Stimulated activated naive B cell treated with anti-CD40 and anti-IgM and Interleukin-4, amounts not matched to agents 10 μg/mL and 1 μg/mL and 100 μg/mL, for 72 hours (primary cell): ENCODE measurements around the gene RFFL.
"Not testable (repeated sequence)": the region's sequence is repeated elsewhere in the genome, so short reads cannot be mapped to it uniquely, and the experiment has no call there.

ENCODE experiments used
- ATAC-seq, 2 donors: fragments of 150-1000 bp; cut with Tn5 transposase; replicated peaks; 2 replicates each; pipeline ENCODE4 v1.10.0; 2021; ENCODE audit warnings: moderate library complexity in 1 of 2
- DNase-seq: peaks from one replicate; pipeline ENCODE4 v3.0.0; 2021
- H3K27ac Mint-ChIP-seq: one replicate; pipeline ENCODE4 v1.8.0; 2022; ENCODE audit warnings: mild to moderate bottlenecking, mixed read lengths
- H3K27me3 Mint-ChIP-seq, 2 donors: one replicate each; pipeline ENCODE4 v1.8.0; 2022; ENCODE audit warnings: mixed read lengths in 2 of 2
- H3K36me3 Mint-ChIP-seq, 2 donors: one replicate each; pipeline ENCODE4 v1.8.0; 2022; ENCODE audit warnings: mixed read lengths in 2 of 2, mild to moderate bottlenecking in 1 of 2
- H3K4me1 Mint-ChIP-seq, 2 donors: one replicate each; pipeline ENCODE4 v1.8.0; 2022; ENCODE audit warnings: mixed read lengths in 2 of 2, mild to moderate bottlenecking in 1 of 2
- H3K4me3 Mint-ChIP-seq, 2 donors: one replicate each; pipeline ENCODE4 v1.8.0; 2022; ENCODE audit warnings: mild to moderate bottlenecking in 2 of 2, mixed read lengths in 2 of 2, moderate library complexity in 1 of 2
- H3K9me3 Mint-ChIP-seq, 2 donors: one replicate each; pipeline ENCODE4 v1.8.0; 2022; ENCODE audit warnings: mixed read lengths in 2 of 2, mild to moderate bottlenecking in 1 of 2

The RFFL gene, protein sequence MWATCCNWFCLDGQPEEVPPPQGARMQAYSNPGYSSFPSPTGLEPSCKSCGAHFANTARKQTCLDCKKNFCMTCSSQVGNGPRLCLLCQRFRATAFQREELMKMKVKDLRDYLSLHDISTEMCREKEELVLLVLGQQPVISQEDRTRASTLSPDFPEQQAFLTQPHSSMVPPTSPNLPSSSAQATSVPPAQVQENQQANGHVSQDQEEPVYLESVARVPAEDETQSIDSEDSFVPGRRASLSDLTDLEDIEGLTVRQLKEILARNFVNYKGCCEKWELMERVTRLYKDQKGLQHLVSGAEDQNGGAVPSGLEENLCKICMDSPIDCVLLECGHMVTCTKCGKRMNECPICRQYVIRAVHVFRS

DNA sequence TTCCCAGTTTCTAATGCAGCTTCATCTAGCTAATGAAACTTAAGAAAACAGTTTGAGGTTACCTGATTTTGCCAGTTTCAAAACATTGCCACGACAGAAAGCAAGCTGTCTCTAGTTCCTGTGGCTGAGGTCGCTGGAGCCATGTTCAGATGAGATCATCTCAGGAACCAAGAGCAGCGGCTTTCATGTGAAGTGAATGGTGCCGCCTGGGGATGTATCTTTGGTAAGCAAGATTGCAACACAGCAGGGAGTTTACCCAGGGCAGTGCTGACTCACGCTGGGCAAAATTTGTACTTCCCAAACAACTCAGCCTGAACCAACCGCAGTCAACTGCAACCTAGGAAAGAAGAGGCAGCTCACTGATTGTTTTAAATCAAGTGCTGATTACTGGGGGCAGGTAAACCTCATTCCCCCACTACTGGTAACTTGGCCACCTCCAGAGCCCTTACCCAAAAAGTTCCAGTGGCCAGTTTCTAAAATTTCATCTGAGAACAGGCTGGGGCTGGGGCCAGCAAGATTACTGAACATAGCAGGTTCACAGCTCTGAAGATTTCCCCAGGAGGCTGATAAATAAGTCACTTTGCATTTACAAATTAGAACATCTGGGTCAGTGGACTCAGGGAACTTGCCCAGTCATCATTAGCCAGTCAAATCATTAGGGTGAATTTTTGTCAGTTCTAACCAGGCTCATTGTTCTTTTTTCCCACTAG lies at the start of gene RFFL:
Gene RFFL, minus strand, starts transcription at position 194 of the 710 bp plus-strand sequence. CDS start 37,154 bp downstream, outside the sequence.
- DNase-seq, result peak; percentile 86
- peaks cover 27 to 53% of the 10 kb centered on the region in 2 donors for H3K4me1 Mint-ChIP-seq
- peak; percentile 98 to 99 for ATAC-seq
- peak within 1 kb of the TSS; percentile 61 to 64 for H3K4me3 Mint-ChIP-seq
- H3K27me3 Mint-ChIP-seq, result no peaks in the 10 kb centered on the region
- H3K36me3 Mint-ChIP-seq, result peaks cover 6 to 13% of the 10 kb centered on the region in 2 donors
- H3K9me3 Mint-ChIP-seq, result no peaks in the 10 kb centered on the region
- peak within 1 kb of the TSS; percentile 89 for H3K27ac Mint-ChIP-seq

DNA sequence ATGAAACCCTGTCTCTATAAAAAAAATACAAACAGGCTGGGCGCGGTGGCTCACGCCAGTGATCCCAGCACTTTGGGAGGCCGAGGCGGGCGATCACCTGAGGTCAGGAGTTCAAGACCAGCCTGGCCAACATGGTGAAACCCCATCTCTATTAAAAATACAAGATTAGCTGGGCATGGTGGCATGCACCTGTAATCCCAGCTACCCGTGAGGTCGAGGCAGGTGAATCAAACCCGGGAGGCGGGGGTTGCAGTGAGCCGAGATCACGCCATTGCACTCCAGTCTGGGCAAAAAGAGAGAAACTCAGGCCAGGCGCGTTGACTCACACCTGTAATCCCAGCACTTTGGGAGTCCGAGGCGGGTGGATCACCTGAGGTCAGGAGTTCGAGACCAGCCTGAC lies 47.3 kb upstream of the RFFL start:
- H3K27me3 Mint-ChIP-seq, ATAC-seq, H3K27ac Mint-ChIP-seq, H3K9me3 Mint-ChIP-seq, H3K4me3 Mint-ChIP-seq, DNase-seq: not testable (repeated sequence)
- H3K4me1 Mint-ChIP-seq, result peaks cover 2 to 10% of the 10 kb centered on the region in 2 donors
- peaks cover 25 to 29% of the 10 kb centered on the region in 2 donors for H3K36me3 Mint-ChIP-seq

DNA sequence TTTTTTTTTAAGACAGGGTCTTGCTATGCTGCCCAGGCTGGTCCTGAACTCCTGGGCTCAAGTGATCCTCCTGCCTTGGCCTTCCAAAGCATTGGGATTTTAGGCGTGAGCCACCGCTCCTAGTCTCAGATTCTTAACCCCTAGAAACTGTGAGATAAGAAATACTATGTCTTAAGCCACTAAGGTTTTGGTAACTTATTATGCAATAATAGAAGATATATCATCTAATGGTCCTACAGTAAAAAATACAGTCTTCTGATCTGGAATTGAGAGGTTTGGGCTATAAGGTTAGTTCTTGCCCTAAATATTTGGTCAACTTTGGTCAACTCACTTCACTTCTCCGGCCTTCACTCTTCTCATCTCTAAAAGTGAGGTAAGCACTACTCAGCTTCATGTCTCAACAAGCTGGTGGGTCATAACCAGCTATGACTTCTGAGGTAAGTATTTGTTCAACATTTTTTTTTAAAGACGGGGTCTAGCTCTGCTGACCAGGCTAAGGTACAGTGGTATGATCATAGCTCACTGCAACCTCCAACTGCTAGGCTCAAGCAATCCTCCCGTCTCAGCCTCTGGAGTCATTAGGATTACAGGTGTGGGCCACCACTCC lies 41.4 kb upstream of the RFFL start:
- H3K27ac Mint-ChIP-seq, result peak overlapping the region; percentile 73
- no peak for ATAC-seq
- peaks cover 0 to 5% of the 10 kb centered on the region in 2 donors for H3K9me3 Mint-ChIP-seq
- no peak overlapping the region for H3K4me3 Mint-ChIP-seq
- H3K27me3 Mint-ChIP-seq, result no peaks in the 10 kb centered on the region
- H3K36me3 Mint-ChIP-seq, result peaks cover 33 to 52% of the 10 kb centered on the region in 2 donors
- no peak for DNase-seq
- no peaks in the 10 kb centered on the region for H3K4me1 Mint-ChIP-seq

DNA sequence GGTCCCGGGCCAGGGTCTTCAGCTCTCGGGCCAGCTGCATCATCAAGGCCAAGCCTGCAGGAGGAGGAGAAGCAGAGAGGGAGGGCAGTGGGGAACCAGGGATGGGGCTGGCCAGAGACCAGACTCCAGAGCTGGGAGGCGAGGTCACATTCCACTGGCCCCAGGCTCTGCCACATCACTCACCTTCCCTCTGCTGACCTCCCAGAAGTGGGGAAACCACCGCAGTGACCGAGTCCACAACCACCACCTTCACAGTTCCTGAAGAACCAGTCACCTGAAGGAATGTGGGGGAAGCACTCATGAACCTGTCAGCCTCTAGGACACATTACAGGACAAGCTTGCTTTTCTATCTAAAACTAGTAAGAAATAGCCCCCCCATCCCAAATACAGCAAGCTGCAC lies 39.8 kb upstream of the RFFL start:
- Mint-ChIP-seq H3K27me3 (no peaks in the 10 kb centered on the region), H3K4me3 (no peak overlapping the region), H3K36me3 (peaks cover 39 to 62% of the 10 kb centered on the region in 2 donors), H3K27ac (no peak overlapping the region), H3K9me3 (peaks cover 0 to 5% of the 10 kb centered on the region in 2 donors), H3K4me1 (no peaks in the 10 kb centered on the region)
- DNase-seq, result no peak
- ATAC-seq, result no peak

DNA sequence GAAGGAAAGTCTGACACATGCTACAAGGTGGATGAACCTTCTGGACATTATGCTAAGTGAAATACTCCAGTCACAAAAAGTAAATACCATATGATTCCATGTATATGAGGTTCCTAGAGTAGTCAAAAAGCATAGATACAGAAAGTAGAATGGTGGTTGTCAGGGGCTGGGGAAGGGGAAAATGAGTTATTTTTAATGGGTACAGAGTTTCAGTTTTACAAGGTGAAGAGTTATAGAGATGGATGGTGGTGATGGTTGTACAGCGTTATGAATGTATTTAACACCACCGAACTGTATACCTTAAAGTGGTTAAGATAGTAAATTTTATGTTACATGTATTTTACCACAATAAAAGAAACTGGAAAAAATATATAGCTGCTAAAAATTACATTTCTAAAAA lies 38.2 kb upstream of the RFFL start:
- no peak for ATAC-seq
- Mint-ChIP-seq H3K4me3 (no peak overlapping the region), H3K9me3 (peaks cover 0 to 5% of the 10 kb centered on the region in 2 donors), H3K27ac (no peak overlapping the region), H3K27me3 (no peaks in the 10 kb centered on the region), H3K4me1 (peaks cover 0 to 3% of the 10 kb centered on the region in 2 donors), H3K36me3 (peaks cover 37 to 61% of the 10 kb centered on the region in 2 donors)
- DNase-seq, result no peak

DNA sequence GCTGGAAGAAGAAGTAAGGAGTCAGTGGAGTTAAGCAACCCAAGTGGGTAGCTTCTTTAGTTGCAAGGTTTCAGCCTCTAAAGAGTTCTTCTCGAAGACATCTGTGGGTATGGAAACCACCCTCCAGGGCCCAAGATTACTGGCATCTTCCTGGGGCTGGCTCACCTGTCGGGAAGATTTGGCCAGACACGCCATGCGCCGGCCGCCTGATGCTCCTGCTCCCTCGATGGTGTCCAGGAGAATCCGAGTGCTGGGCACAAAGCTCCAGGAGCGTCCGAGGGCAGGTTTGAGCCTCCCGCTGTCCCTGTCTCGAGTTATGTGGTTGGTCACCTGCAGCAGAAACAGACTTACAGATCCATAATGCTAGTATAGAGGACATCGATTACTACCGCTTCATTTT lies 37.5 kb upstream of the RFFL start:
- no peaks in the 10 kb centered on the region for H3K9me3 Mint-ChIP-seq
- no peaks in the 10 kb centered on the region for H3K27me3 Mint-ChIP-seq
- DNase-seq (no peak), ATAC-seq (no peak)
- peaks cover 31 to 60% of the 10 kb centered on the region in 2 donors for H3K36me3 Mint-ChIP-seq
- no peak overlapping the region for H3K27ac Mint-ChIP-seq
- no peak overlapping the region for H3K4me3 Mint-ChIP-seq
- H3K4me1 Mint-ChIP-seq, result peaks cover 0 to 3% of the 10 kb centered on the region in 2 donors

DNA sequence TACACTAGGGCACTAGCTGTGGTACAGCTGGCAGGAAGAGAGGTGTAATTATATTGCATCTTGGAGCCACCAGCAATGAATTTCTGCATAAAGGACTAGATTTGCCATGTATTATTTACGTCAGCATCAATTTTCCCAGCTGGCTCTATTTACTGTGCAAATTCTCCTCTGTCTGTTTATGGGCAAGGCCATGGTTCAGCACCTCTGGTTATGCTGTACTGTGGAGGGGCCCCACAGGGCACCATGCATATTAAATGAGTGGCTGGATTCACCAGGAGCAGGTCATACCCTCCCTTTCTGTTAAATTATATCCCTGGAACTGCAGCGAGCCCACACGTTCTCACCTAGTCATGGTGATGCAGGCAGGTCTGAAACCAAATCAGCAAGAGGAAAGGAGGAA lies 36.4 kb upstream of the RFFL start:
- Mint-ChIP-seq H3K27me3 (no peaks in the 10 kb centered on the region), H3K36me3 (peaks cover 20 to 50% of the 10 kb centered on the region in 2 donors), H3K4me3 (no peak overlapping the region), H3K9me3 (no peaks in the 10 kb centered on the region), H3K27ac (no peak overlapping the region), H3K4me1 (peaks cover 0 to 3% of the 10 kb centered on the region in 2 donors)
- ATAC-seq (no peak), DNase-seq (no peak)

DNA sequence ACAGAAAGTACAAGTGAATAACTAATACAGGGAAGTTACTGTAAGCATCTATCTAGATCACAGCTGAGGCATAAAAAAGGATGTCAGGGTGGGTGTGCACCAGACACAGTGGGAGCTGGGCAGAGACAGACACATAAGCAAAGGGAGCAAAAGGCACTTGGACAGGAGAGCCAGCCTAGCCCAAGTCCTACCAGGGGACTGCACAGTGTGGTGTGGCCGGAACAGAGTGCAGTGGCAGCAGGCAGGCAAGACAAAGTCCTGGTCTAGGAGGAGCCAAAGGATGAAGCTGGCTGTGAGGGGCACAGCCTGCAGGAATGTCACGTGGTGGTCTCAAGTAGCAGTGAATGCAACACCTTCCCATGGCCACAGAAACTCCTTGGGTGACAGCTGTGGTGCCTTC lies 34.3 kb upstream of the RFFL start:
- DNase-seq (no peak), ATAC-seq (no peak)
- Mint-ChIP-seq H3K4me3 (no peak overlapping the region), H3K27ac (no peak overlapping the region), H3K9me3 (no peaks in the 10 kb centered on the region), H3K4me1 (peaks cover 0 to 3% of the 10 kb centered on the region in 2 donors), H3K36me3 (peaks cover 19 to 42% of the 10 kb centered on the region in 2 donors), H3K27me3 (no peaks in the 10 kb centered on the region)

DNA sequence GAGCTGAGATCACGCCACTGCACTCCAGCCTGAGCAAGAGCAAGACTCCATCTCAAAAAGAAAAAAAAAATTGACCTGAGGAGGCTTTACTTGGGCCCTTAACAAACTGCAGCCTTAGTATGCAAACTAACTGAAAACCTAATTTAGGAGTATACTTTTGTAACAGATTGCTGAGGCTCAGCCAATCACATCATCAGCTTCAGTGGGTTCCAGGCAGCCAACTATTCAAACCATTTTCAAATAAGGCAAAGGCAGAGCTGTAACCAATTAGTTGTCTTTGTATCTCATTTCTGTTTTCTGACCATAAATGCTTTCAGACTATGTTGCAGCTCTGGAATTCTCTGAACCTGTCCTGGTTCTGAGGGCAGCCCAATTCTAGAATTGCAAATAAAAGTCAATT lies 32.2 kb upstream of the RFFL start:
- no peak for ATAC-seq
- Mint-ChIP-seq H3K27ac (no peak overlapping the region), H3K36me3 (peaks cover 14 to 31% of the 10 kb centered on the region in 2 donors), H3K27me3 (no peaks in the 10 kb centered on the region), H3K4me1 (peaks cover 0 to 3% of the 10 kb centered on the region in 2 donors), H3K9me3 (no peaks in the 10 kb centered on the region), H3K4me3 (no peak overlapping the region)
- DNase-seq, result no peak

DNA sequence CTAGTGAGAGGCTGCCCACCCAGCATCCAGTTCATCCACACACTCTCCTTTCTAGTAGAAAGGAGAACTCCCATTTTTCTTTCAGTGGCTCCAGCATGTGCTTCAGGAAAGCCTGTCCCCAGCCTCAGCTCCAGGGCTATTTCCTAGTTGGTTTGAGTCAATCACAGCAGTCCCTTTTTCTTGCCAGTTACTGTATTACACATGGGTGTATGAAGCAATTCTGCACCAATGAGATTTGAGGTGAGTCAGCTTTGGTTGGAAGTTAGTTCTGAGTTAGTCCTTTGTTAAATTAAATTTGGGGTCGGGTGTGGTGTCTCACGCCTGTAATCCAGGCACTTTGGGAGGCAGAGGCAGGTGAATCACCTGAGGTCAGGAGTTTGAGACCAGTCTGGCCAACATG lies 31.4 kb upstream of the RFFL start:
- H3K27ac Mint-ChIP-seq, result no peak overlapping the region
- H3K9me3 Mint-ChIP-seq, result no peaks in the 10 kb centered on the region
- ATAC-seq (no peak), DNase-seq (no peak)
- H3K4me3 Mint-ChIP-seq, result no peak overlapping the region
- peaks cover 3 to 7% of the 10 kb centered on the region in 2 donors for H3K4me1 Mint-ChIP-seq
- H3K36me3 Mint-ChIP-seq, result peaks cover 9 to 23% of the 10 kb centered on the region in 2 donors
- no peaks in the 10 kb centered on the region for H3K27me3 Mint-ChIP-seq

DNA sequence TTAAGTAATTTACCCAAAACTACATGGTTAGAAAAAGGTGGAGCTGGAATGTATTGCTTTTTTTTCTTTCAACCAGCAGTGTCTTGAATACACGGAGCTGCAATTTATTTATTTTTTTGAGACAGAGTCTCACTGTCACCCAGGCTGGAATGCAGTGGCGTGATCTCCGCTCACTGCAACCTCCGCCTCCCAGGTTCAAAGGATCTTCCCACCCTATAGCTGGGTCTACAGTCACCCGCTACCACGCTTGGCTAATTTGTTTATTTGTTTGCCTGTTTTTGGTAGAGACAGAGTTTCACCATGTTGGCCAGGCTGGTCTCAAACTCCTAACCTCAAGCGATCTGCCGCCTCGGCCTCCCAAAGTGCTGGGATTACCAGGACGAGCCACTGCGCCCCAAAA lies 27.2 kb upstream of the RFFL start:
- not testable (repeated sequence) for DNase-seq, H3K27me3 Mint-ChIP-seq, H3K36me3 Mint-ChIP-seq, H3K9me3 Mint-ChIP-seq, ATAC-seq, H3K27ac Mint-ChIP-seq, H3K4me3 Mint-ChIP-seq
- peaks cover 13 to 38% of the 10 kb centered on the region in 2 donors for H3K4me1 Mint-ChIP-seq

DNA sequence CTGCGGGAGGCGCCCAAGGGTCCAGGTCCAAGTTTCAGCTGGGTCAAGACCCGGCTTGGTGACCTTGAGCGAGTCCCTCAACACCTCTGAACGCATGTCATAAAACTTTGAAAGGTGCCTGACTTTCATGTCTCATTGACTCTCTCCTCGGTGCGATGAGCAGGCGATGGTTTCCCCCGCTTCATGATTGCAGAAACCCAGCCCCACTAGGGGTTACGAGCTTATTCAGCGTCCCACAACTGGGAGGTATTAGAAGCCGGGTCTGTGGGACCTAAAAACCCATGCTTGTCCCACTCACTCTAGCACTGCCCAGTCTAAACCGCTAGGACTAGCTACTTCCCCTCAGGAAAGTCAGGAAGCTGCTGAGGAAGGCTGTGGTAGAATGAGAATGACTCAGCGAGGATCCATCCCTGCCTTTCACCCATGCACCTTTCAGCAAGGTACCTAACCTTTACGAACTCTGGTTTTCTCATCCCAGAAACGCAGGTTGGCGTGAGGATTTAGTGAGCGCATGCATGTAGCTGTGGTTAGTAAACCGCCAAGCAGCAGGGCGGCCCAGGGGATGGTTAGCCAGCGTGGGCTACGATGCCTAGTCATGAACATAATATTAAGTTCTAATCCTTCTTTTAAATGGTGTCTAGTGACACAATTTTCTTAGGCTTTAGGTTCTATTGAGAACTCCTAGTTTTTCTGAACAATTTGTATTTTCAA lies 26.2 kb upstream of the RFFL start:
- Mint-ChIP-seq H3K9me3 (no peaks in the 10 kb centered on the region), H3K4me1 (peaks cover 13 to 38% of the 10 kb centered on the region in 2 donors), H3K36me3 (peaks cover 0 to under 1% of the 10 kb centered on the region in 2 donors), H3K27me3 (no peaks in the 10 kb centered on the region), H3K4me3 (peak overlapping the region; percentile 87 to 89), H3K27ac (peak overlapping the region; percentile 94)
- peak; percentile 35 to 44 for ATAC-seq
- DNase-seq, result no peak

DNA sequence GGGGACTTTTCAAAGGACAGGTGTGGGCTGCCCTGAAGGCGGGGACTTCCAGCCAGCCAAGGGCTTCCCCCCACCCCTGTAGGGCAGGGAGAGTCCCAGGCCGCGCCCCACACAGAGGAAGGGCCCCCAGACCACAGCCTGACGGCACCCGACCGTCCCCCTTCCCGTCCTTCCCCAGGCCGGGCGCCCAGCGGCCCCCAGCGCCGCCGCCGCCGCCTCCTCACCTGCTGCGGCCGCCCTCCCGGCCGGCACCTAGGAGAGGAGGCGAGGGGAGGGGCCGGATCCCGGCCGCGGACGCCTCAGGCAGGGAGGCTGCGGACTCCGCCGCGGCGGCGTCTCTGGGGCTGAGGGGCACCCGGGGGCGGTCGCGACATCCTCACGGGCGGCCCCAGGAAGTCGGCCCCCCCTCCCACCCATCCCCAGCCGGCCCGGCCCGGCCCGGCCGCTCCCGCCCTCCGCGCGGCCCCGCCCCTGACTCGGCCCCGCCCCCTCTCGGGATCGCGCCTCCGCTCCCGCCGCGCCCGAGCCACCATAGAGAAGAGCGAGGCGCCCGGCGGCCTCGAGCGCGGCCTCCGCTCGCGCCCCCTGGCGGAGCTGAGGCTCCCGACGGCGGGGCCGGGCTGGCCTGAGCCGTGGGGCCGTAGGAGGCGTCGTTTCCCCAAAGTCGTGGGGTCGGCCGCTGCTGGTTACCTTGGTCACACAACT lies 25.5 kb upstream of the RFFL start:
- DNase-seq, result peak; percentile 84
- no peaks in the 10 kb centered on the region for H3K9me3 Mint-ChIP-seq
- H3K27me3 Mint-ChIP-seq, result no peaks in the 10 kb centered on the region
- H3K4me1 Mint-ChIP-seq, result peaks cover 13 to 38% of the 10 kb centered on the region in 2 donors
- ATAC-seq, result peak; percentile 83 to 87
- H3K27ac Mint-ChIP-seq, result peak overlapping the region; percentile 95
- no peaks in the 10 kb centered on the region for H3K36me3 Mint-ChIP-seq
- peak overlapping the region; percentile 89 to 90 for H3K4me3 Mint-ChIP-seq
